HG02678 (cell line): ENCODE measurements around the gene GNA14.
"Not testable (repeated sequence)": the region's sequence is repeated elsewhere in the genome, so short reads cannot be mapped to it uniquely, and the experiment has no call there.

Experiments used
- ATAC-seq: cut with Tn5 transposase; IDR thresholded peaks from one replicate; pipeline ENCODE4 v1.9.1; 2021; ENCODE audit warnings: mild to moderate bottlenecking, moderate library complexity; ENCODE audit not compliant: unreplicated experiment

Gene GNA14

DNA sequence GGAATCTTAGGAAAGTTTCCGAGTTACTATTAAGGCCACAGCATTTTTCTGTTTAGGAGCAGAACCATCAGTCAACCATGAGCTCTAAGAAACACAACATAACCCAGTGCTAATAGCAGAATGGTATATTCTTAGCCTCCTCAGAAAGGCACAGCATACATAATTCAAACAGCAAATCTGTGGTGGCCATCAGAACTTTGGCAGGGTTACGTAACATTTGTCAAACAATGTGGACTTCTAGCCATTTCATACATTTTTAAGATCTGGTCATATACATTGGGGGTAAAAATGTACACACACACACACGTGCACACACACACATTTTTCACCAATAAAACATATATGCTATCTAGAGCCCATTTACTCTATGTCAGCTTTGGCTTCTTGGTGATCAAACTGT, 225.2 kb downstream of the GNA14 start:
- ATAC-seq, result no peak

DNA sequence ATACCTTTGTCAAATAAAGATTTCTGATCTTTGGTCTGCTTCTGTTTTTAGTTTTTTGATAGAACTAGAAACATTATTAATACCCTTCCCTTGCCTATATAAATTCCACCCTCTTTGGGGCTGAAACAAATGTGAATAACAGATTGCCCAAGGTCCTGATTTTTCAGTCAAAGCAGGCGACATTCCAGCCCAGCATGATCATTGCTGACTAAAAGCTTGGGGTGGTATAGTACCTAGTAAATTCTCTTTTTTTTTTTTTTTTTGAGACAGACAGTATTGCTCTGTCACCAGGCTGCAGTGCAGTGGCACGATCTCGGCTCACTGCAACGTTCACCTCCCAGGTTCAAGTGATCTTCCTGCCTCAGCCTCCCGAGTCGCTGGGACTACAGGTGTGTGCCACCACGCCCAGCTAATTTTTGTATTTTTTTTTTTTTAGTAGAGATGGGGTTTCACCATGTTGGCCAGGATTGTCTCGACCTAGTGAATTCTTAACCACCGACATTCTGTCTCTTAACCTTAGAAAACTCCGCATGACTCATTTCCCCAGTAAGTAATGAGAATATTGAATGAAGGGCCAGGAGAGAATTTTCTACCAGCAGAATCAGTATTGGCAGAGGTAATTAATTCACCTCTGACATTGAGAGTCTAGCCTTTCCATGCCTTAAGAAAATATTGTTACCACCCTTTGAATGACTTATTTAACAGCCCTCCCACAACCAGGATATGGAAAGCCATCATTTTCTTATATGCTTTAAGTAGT, 226.4 kb downstream of the GNA14 start:
- ATAC-seq, result no peak

DNA sequence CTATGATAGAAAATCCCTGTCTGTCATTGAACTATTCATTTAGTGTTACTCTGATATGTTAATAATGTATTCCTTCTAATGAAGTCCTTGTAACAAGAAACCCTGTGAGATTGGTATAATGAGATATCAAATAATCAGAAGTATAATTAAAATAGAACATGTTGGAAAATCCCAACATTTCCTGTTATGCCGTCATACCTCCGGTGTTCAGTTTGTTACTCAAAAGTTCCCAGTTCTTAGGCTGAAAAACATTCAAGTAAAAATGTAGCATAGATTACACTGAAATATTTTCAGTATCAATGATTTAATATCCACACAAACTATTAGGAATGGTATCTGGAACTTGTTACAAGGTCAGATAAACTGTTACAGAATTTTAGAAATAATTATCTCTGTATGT, 227.5 kb downstream of the GNA14 start:
- ATAC-seq, result no peak

DNA sequence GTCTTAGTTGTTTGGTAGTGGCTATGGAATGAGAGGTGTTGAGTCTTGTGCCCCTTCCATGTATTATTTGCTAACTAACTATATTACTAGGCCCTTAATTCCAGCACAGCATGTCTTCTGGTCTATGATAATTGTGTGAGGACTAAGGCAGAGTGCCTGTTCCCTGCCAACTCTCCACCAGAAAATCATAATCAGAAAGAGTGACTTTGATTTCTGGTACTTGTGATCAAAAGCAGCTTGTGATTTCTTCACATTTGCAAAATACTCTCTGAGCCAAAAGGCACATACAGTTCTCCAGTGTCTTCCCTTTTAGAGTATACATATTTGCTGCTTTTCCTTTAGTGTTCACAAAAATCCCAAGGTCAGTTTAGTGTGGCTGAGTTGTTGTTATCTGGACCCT, 229.9 kb downstream of the GNA14 start:
- ATAC-seq, result no peak

DNA sequence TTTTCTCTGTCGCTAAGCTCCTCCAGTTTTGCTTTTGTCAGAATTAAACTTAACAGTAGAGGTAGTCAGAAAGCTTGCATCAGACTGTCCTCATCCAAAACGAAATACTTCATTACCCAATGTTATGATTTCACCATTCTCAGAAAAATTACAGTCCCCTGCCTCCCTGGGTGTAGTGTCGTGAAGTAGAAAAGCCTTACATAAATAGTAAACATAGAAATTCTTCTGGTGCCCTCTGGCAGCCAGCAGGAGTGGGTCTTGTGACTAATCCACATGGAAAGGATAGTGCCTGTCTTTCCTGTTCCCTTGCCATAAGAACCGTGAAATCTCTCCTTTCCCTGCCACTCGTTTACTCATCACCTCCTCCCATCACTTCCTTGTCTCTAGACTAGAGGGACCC, 230.6 kb downstream of the GNA14 start:
- no peak for ATAC-seq

DNA sequence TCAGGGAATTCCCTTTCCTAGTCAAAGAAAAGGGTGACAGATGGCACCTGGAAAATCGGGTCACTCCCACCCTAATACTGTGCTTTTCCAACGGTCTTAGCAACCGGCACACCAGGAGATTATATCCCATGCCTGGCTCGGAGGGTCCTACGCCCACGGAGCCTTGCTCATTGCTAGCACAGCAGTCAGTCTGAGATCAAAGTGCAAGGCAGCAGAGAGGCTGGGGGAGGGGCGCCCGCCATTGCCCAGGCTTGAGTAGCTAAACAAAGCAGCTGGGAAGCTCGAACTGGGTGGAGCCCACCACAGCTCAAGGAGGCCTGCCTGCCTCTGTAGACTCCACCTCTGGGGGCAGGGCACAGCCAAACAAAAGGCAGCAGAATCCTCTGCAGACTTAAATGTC, 239.6 kb downstream of the GNA14 start:
- ATAC-seq, result not testable (repeated sequence)

DNA sequence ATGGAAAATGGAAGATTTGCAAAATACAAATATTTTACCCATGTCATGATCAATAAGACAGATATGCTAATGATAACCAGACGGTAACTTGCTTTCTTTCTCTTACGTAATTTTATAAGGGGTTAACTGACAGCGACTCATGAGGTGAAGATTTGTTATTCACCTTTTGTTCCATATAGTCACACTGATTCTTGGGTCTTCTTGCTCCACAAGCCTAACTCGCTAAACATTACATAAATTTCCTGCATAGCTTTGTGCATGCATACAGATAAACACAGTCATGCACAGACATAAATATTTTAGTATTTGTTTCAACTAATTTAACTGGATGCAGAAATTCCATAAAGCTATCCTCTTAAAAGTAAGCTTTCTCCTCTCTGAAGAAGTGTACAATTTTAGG, 244.9 kb downstream of the GNA14 start:
- no peak for ATAC-seq

DNA sequence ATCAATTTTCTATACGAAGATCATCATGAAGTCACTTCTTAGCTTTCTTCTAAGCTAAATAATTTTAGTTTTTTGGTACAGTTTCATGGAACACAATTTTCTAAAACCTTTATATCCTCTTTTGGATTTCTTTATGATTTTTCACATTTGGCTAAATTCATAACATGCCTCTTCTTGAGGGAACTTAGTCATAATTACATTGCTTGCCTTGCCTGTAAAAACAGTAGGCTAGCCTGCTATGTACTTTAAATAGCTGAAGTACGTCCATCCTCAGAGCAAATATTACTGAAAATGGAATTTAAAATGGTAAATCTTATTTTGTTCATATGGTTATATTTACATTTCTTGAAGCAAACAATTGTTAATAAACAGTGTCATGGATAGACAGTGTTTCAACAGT, 245.8 kb downstream of the GNA14 start:
- ATAC-seq, result no peak

DNA sequence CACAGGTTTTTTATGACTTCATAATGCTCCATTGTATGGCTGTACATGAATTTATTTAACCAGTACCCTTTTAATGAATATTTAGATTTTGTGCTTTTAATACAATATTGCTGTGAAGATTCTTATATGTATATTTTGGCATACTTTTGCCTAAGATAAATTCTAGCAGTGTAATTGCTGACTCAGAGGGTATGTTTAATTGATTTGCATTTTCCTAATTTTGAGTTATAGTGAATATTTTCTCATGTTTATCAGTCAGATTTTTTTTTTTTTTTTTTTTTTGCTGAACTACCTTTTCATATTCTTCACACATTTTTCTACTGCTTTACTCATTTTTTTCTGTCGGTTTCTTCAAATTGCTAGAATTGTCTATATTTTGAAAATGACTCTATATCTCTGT, 248.2 kb downstream of the GNA14 start:
- no peak for ATAC-seq

DNA sequence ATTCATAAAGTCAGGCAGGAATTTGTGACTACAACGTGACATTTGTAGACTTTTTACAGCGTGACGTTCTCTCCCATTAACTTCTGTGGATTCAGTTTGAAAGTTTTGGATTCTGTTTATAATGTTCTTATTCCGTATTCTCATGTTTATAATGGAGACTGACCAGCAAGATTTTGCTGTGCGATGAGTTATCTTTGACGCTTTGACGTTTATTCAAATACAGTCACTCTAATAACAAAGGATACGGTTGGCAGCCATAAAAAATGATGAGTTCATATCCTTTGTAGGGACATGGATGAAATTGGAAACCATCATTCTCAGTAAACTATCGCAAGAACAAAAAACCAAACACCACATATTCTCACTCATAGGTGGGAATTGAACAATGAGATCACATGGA, 249.5 kb downstream of the GNA14 start:
- not testable (repeated sequence) for ATAC-seq

DNA sequence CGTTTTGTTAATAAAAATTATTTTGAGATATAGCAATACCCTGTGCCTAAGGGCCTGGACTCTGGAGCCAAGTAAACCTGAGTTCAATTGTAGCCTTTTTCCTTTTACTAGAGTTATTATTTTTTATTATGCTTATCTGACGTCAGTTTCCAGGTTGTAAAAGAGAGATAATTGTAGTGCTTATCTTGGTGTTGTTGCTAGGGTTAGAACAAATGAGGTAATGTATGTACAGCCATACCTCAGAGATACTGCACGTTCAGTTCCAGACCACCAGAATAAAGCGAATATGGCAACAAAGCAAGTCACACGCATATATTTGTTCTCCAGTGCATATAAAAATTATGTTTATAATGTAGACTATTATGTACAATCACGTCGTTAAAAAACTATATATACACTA, 255.8 kb downstream of the GNA14 start:
- ATAC-seq, result no peak

DNA sequence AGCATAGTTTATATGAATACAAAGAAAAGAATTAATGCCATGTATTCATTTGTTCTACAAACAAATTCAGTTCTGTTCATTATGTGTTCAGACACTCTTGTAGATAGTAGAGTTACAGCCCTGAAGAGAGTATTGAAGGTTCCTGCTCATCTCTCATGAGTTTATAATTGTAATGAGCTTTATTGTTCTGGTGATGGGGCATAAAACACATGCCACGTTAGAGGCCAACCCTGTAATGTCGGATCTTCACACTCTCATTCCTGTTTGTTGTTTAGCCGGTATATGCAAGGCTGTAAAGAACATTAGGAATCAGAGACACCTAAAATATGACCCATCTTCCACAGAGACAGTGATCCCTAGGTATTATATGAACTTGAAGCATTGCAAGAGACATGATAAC, 256.3 kb downstream of the GNA14 start:
- ATAC-seq, result no peak

DNA sequence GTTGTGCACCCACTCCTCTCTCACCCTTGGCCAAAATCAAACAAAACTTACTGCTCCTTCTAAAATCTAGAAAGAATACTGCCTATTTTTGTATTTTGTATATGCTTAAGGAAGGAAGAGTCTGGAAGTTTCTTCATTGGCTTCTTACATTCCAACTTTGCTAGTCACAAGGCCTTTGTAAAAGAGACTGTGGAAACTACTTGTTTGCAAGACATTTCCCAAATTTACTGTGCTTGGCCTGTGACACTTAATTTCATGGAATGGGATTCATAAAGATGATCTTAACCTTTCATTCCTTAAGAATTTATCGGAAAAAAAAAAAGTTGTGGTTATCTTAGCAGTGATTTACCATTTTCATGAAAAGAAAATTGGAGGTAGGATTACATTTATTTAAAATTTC, 261.9 kb downstream of the GNA14 start:
- ATAC-seq, result no peak

DNA sequence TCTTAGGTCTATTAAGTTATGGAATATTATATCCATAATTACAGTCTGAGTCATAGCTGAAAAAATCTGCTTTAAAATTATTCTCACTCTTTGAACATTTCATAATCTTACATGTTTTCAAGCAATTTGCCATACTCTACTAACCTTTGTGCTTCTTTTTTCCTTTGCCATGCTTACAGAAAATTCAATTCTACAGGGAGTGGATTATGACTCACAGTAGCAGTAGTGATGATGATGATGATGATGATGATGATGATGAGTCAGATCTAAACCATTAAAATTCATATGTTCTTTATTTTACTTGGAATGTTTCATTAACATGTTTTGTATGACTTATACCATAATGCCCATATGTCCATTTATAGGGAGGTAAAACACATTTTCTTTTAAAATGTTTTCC, 263.7 kb downstream of the GNA14 start:
- no peak for ATAC-seq

DNA sequence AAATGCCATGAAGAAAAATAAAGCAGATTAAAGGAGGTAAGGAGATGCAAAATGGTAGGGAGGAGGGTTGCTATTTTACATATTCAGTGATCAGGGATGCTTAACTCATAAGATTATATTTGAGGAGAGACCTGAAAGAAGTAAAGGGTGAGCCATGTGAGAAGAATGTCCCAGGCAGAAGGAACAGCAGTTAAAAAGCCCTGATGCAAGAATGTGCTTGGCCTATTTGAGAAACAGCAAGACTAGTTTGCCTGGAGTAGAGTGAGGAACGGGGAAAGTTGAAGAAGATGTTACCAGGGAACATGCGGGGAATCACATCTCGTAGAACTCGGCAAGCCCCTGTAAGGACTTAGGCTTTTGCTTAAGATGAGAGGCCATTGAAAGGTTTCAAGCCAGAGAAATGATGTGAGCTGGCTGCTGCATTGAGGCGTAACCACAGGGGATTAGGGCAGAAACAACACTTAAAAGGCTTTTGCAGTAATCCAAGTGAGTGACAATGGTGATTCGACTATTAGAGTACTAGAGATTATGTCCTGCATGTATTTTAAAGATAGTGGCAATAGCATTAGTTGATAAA, 272.1 kb downstream of the GNA14 start:
- ATAC-seq, result no peak

DNA sequence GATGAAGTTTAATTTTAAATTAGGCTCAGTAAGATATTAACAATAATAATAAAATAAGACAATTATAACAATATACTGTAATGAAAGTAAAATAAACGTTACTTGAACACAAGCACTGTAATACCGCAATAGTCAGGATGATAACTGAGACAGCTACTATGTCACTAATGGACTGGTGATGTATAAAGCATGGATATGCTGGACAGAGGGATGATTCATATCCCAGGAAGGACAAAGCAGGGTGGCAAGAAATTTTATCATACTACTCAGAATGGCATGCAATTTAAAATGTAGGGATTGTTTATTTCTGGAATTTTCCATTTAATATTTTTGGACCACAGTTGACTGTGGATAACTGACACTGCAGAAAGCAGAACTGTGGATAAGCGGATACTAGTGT, 273.9 kb downstream of the GNA14 start:
- ATAC-seq, result no peak
